ENCODE results near the gene GRIFIN.

GRIFIN gene

GRCh38 chr7:2488272-2488645, 12.1 kb upstream of the GRIFIN start:
- intact Hi-C loops (cut with DNase I) = no loop called here
- DNase-seq = no peak

- DNase-seq = no peak
These were observed 11.5 kb upstream of the GRIFIN start for GRCh38 chr7:2487586-2488271.

GRCh38 chr7:2484868-2485267, 8.7 kb upstream of the GRIFIN start:
- intact Hi-C loops (cut with DNase I) = no loop called here
- no peak for DNase-seq

More at GRCh38 chr7:2487586-2488271, 11.5 kb upstream of the GRIFIN start:
- intact Hi-C loops (cut with DNase I) = no loop called here

- intact Hi-C loops (cut with DNase I) = no loop called here
- DNase-seq = no peak
These were observed 7.3 kb upstream of the GRIFIN start for GRCh38 chr7:2483494-2483893.

- intact Hi-C loops (cut with DNase I) = no loop called here
These were observed 6.7 kb upstream of the GRIFIN start for GRCh38 chr7:2482725-2483451.

GRCh38 chr7:2481195-2481594, 5.0 kb upstream of the GRIFIN start:
- intact Hi-C loops (cut with DNase I) = no loop called here
- DNase-seq = no peak

More at GRCh38 chr7:2482725-2483451, 6.7 kb upstream of the GRIFIN start:
- DNase-seq = no peak

GRCh38 chr7:2480070-2480408, 3.8 kb upstream of the GRIFIN start:
- intact Hi-C loops (cut with DNase I) = no loop called here
- no peak for DNase-seq

GRCh38 chr7:2479276-2480069, 3.3 kb upstream of the GRIFIN start:
- intact Hi-C loops (cut with DNase I) = no loop called here

GRCh38 chr7:2478800-2479199, 2.6 kb upstream of the GRIFIN start:
- no peak for DNase-seq
- intact Hi-C loops (cut with DNase I) = no loop called here

More at GRCh38 chr7:2479276-2480069, 3.3 kb upstream of the GRIFIN start:
- no peak for DNase-seq

- intact Hi-C loops (cut with DNase I) = no loop called here
- DNase-seq = peak in 16 of 42 donors; percentile 11 to 65 (median 37)
These were observed 2.2 kb upstream of the GRIFIN start for GRCh38 chr7:2478399-2478785.

- intact Hi-C loops (cut with DNase I) = no loop called here
- peak in 37 of 42 donors; percentile 13 to 76 (median 56) for DNase-seq
These were observed 1.5 kb upstream of the GRIFIN start for GRCh38 chr7:2477447-2478398.

- DNase-seq = no peak
- intact Hi-C loops (cut with DNase I) = no loop called here
These were observed 713 bp upstream of the GRIFIN start for GRCh38 chr7:2476776-2477446.

GRCh38 chr7:2475678-2476015, 551 bp downstream of the GRIFIN start:
- intact Hi-C loops (cut with DNase I) = no loop called here
- DNase-seq = no peak

- intact Hi-C loops (cut with DNase I) = no loop called here
These were observed 1.2 kb downstream of the GRIFIN start for GRCh38 chr7:2474813-2475677.

GRCh38 chr7:2474224-2474623, 2.0 kb downstream of the GRIFIN start:
- intact Hi-C loops (cut with DNase I) = no loop called here
- DNase-seq = no peak

More at GRCh38 chr7:2474813-2475677, 1.2 kb downstream of the GRIFIN start:
- no peak for DNase-seq

- DNase-seq = no peak
- intact Hi-C loops (cut with DNase I) = no loop called here
These were observed 2.6 kb downstream of the GRIFIN start for GRCh38 chr7:2473496-2474180.

- no peak for DNase-seq
- intact Hi-C loops (cut with DNase I) = no loop called here
These were observed 3.5 kb downstream of the GRIFIN start for GRCh38 chr7:2472739-2473138.

All from head of caudate nucleus (tissue), 42 donors.